LoVo (cell line): ENCODE measurements around the gene TRRAP.

ENCODE experiments used
- DNase-seq: peaks from one replicate; pipeline ENCODE4 v3.0.0-alpha.2; 2016; ENCODE audit warnings: low spot score

The TRRAP gene

GRCh38 chr7:98990356-98990755 is 112.0 kb downstream of the TRRAP start:
- DNase-seq, result no peak

DNA sequence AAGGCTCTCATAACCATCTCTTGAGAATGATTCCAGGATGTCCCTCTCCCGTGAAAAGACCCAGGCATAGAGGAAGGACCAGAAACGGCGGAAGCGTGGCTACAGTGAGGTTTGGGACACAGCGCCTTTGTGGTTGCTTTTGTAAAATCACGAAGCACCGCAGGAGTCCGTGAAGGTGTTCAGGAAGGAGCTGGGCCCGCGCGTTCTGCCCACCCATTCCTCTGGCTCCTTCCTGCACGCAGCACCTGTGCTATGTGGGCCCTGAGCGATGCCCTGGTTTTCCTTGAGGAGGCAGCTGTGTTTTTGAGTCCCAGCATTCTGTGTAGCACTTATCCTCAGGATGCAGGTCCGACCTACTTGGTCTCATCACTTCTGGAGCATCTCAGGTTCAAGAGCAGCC is 112.8 kb downstream of the TRRAP start:
- no peak for DNase-seq

- no peak for DNase-seq
Observed at GRCh38 chr7:98992076-98992475, 113.7 kb downstream of the TRRAP start.

- DNase-seq, result no peak
Observed at GRCh38 chr7:98993024-98993897, 114.9 kb downstream of the TRRAP start.

- no peak for DNase-seq
Observed at GRCh38 chr7:98994046-98994944, 116.0 kb downstream of the TRRAP start.

DNA sequence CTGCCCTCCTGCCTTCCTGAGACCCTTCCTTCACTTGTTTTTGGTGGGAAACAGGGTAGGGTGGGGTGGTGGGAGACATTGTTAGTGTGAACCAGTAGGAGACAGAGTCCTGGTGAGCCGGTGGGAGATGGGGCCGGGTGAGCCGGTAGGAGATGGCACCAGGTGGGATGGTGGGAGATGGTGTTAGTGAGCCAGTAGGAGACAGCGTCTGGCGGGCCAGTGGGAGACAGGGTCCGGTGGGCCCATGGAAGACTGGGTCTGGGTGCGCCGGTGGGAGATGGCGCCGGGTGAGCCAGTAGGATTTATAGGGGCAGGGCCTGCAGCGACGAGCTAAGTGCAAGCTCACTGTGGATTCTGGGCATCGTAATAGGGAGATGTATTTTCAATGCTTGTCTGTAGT is 116.8 kb downstream of the TRRAP start:
- no peak for DNase-seq

DNA sequence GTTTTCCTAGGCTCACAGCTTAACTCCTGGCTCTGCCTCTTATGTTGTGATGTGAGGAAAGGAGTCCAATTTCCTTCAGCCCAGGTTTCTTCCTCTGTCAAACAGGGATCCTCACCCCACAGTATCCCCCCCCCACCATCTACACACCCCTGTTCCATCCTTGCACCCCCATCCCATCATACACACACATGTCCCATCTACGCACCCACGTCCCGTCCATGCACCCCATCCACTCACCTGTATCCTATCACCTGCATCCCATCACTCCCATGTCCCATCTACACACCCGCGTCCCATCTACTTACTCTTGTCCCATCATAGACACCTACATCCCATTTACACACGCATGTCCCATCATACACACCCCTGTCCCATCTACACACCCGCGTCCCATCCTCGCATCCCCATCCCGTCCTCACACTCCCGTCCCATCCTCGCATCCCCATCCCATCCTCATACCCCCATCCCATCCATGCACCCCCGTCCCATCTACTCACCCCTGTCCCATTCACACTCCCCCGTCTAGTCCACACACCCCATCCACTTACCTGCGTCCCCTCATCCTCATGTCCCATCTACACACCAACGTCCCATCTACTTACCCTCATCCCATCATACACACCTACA is 117.3 kb downstream of the TRRAP start:
- no peak for DNase-seq

- DNase-seq, result no peak
Observed at GRCh38 chr7:98996150-98996552, 117.8 kb downstream of the TRRAP start.

DNA sequence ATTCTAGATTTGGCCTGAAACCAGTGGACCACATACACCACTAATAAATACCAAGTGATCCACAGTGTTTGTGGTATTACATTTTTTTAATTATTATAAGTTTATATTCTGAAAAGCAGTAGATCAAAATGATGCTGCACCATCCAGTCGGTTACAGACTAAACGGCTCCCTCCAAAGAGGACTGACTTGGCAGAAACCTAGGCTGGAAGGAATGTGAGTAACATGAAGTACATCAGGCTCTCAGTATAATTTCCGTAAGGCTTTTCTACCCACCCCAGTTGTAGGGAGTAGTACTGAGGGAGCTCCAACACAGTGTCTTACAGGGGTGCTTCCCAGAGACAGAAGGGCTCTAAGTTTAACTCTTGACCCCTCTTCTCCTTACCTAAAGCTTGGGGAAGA is 119.5 kb downstream of the TRRAP start:
- no peak for DNase-seq

DNA sequence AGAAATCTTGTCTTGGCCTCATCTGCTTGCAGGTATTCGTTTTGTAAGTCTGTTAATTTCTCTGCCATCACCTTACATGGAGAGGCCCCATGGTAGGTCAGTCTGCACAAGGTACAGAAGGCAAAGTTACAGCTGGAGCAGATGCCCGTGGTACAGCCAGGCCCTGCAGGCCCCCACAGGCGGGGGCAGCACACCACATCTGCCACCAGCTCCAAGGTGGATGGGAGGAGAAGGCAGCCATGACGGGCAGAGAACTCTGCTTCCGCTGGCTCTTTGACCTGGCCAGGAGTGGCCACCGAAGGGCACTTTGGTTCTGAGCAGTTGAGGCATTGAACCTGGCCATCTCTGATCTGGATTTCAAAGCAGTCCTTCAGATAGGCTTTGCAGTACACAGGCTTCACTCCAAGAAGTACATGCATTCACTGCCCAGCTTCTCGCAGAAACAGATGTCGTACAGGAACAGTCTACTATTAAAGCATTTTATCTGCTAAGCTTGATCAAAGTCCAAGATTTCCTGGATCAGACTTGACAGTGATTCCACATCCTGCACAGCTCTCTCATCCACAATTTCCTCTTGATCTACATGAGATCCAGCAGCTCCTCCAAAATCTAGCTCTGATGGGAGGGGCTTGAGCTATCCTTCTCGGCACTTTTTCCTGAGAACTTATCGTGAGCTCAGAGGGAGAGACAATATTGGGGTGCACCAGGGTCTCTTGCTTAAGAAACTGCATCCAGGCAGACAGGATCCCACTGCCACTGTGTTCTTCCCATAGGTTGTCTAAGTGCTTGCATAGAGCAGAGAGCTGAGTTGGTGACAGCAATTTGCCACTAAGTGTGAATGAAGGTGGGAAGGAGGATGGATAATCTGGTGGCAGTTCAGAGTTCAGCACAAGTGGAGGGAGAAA is 120.7 kb downstream of the TRRAP start:
- no peak for DNase-seq

GRCh38 chr7:99000196-99000903 is 122.0 kb downstream of the TRRAP start:
- DNase-seq, result no peak

DNA sequence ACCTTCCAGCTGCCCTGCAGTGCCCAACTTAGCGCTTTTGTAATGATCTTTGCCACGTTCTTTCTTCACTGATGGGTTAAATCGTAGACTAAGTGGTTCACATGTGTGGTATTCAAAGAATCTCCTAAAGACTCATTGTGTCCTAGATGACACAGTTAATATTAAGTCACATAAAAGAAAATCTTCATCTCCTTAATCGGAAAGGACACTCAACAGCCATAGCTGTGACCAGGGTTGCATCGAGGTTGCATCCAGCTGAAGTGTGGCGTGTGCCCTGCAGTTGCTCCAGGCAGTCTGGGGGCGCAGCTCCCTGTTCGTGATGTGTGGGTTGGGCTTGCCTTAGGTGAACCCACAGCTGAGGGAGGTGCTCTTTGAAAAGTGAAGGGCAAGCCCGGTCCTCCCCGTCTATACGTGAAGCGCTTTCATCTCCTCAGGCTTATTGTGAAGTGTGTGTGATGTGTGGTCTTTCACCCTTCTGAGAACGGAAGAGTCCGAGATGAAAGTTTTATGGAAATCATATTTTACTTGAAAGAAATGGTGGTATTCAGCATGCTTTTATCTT is 122.7 kb downstream of the TRRAP start:
- no peak for DNase-seq

DNA sequence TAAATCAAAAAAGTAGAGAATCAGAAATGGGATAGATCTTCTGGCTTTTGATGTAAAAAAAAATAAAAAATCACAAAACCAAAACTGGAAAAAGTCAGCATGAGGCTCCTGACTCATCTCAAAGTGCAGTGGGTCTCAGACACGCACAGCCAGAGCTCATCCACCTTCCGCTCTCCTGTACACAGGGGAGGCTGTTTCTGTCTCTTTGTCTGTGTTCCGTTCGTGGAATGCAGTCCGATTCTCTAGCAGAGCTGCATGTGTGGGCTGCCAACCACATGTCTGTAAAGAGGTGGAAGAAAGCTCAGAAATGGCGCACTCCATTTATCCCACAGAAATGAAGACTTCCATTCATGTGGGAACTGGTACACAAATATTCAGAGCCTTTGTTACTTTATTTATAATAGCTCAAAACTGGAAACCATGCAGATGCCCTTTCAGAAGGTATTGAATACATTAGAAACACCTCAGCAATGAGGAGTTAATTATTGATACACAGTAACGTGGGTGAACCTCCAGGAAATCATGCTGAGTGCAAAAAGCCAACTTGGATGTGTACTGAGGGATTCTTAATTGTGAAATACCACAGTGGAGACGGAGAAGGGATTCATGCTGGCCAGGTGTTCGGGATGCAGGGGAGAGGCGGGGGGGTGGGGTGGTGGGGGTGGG is 123.3 kb downstream of the TRRAP start:
- no peak for DNase-seq

- no peak for DNase-seq
Observed at GRCh38 chr7:99002148-99002826, 124.0 kb downstream of the TRRAP start.

GRCh38 chr7:99002827-99003212 is 124.5 kb downstream of the TRRAP start:
- no peak for DNase-seq

- DNase-seq, result no peak
Observed at GRCh38 chr7:99003419-99003818, 125.1 kb downstream of the TRRAP start.

DNA sequence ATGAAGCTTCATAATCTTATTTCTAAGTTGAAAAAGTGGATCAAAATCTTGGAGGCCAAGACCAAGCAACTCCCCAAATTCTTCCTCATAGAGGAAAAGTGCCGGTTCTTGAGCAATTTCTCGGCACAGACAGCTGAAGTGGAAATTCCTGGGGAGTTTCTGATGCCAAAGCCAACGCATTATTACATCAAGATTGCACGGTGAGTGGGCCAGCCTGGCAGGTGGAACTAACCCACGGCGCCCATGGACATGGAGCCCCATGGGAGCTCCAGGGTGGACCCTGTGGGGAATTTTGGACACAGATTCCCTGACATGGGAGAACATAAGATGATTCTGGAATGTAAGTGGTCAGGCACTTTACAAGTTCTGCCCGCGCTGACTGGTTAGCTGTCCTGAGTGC is 125.9 kb downstream of the TRRAP start:
- DNase-seq, result no peak

- DNase-seq, result no peak
Observed at GRCh38 chr7:99004781-99005500, 126.6 kb downstream of the TRRAP start.

GRCh38 chr7:99005776-99006175 is 127.4 kb downstream of the TRRAP start:
- no peak for DNase-seq
